Thyroid gland (tissue), 4 donors: Measurements from ENCODE around the gene B4GALT3. TPM values are rescaled to one million over a fixed set of nuclear protein-coding genes. Genes with fewer than 3 reads are reported as not detected.
A peak's percentile ranks its signal among the peaks of the same experiment; 100 is the strongest.

ENCODE experiments used
- DNase-seq, 2 donors: peaks; one replicate each; pipeline ENCODE4 v3.0.0-alpha.2; 2019
- H3K27ac ChIP-seq, 3 donors: fragments of 200-600 bp; sonication (generic); 1 replicate in 2 of 3; 2 replicates in 1 of 3; pipeline ENCODE4 v1.5.1; 2016 to 2019; ENCODE audit warnings: mild to moderate bottlenecking in 1 of 3, moderate library complexity in 1 of 3
- H3K27me3 ChIP-seq: fragments of 200-600 bp; sonication (generic); one replicate; pipeline ENCODE4 v1.5.1; 2019
- H3K36me3 ChIP-seq, 2 donors: fragments of 200-600 bp; sonication (generic); one replicate each; pipeline ENCODE4 v1.5.1; 2016 to 2019
- H3K4me1 ChIP-seq, 2 donors: fragments of 200-600 bp; sonication (generic); one replicate each; pipeline ENCODE4 v1.5.1; 2017 to 2019
- H3K4me3 ChIP-seq, 3 donors: fragments of 200-600 bp; sonication (generic); replicated peaks in 1 of 3; 1 replicate in 2 of 3; 2 replicates in 1 of 3; pipeline ENCODE4 v1.5.1; 2016; ENCODE audit warnings: mild to moderate bottlenecking in 1 of 3
- H3K9me3 ChIP-seq: fragments of 200-600 bp; sonication (generic); one replicate; pipeline ENCODE4 v1.5.1; 2017
- CTCF ChIP-seq, 6 experiments: fragments of 200-600 bp in 3 of 6; fragments of 450-650 bp in 3 of 6; sonication (generic) in 3 of 6; IDR thresholded peaks; one replicate each; pipeline ENCODE4 v1.5.1; 2016 to 2019; ENCODE audit warnings: antibody characterized with exemption in 6 of 6, mild to moderate bottlenecking in 2 of 6, inconsistent platforms in 1 of 6, moderate library complexity in 1 of 6
- POLR2A ChIP-seq, 2 donors: fragments of 450-650 bp; IDR thresholded peaks; one replicate each; pipeline ENCODE4 v1.6.1; 2017; ENCODE audit warnings: antibody characterized with exemption in 2 of 2, mild to moderate bottlenecking in 2 of 2, moderate library complexity in 1 of 2
- WGBS, 2 donors: methylation state at CpG; one replicate each; pipeline ENCODE4 v1.1.5; 2017; 5-methylcytosine and 5-hydroxymethylcytosine counted together
- intact Hi-C: fragments of 100-400 bp; cut with DNase I; formaldehyde crosslinking; loops from one replicate; pipeline ENCODE4 v1.15.1; 2023
- total RNA-seq, 4 donors: library from RNA; depleted of rRNA; stranded (reverse); fragments of >200 nt; gene quantifications; one replicate each; pipeline ENCODE4 v1.2.3, GENCODE V29; 2016

B4GALT3 gene
- 10 to 100 TPM; 24.1 to 34.0 (median 29.2) TPM for total RNA-seq

GRCh38 chr1:161177112-161177935 lies at the start of gene B4GALT3:
Gene B4GALT3, minus strand, starts transcription at chr1:161177507. Its CDS starts 1,447 bp downstream, at chr1:161176060.
- Histone ChIP-seq H3K9me3 (no peaks in the 10 kb centered on the region), H3K36me3 (peaks cover 17 to 27% of the 10 kb centered on the region in 2 donors), H3K27me3 (no peaks in the 10 kb centered on the region), H3K4me3 (peak within 1 kb of the TSS; percentile 65 to 98 (median 85)), H3K4me1 (peaks cover 8 to 25% of the 10 kb centered on the region in 2 donors), H3K27ac (peak within 1 kb of the TSS; percentile 83 to 93 (median 91))
- intact Hi-C loops = loop anchor here (10.0 kb wide), 1 partner anchor 47 kb away; the partner anchor contains the start of genes APOA2 and TOMM40L
- WGBS, 2 donors = 5 to 6% methylated on average over 27 to 28 of the region's 50 CpGs
- peak; percentile 86 to 88 for DNase-seq
- peak in 2 of 6 experiments; percentile 12 to 28 for TF ChIP-seq CTCF (IDR thresholded peaks at IDR 0.05)
- TF ChIP-seq POLR2A (IDR thresholded peaks at IDR 0.05) = peak; percentile 63 to 69

- Histone ChIP-seq H3K4me3 (peak overlapping the region; percentile 12 to 66 (median 56)), H3K27ac (peak overlapping the region in 1 of 3 donors; percentile 53), H3K4me1 (peaks cover 16 to 19% of the 10 kb centered on the region in 2 donors), H3K36me3 (peaks cover 10 to 14% of the 10 kb centered on the region in 2 donors), H3K27me3 (no peaks in the 10 kb centered on the region), H3K9me3 (no peaks in the 10 kb centered on the region)
- 60 to 63% methylated on average over 3 of the region's 3 CpGs for WGBS, 2 donors
- no peak for TF ChIP-seq POLR2A (IDR thresholded peaks at IDR 0.05)
- no peak for TF ChIP-seq CTCF (IDR thresholded peaks at IDR 0.05)
- intact Hi-C loops = loop anchor here (5.0 to 10.0 kb wide), 3 partner anchors 52 to 156 kb away; partner anchors contain the start of genes B4GALT3 and MPZ
- DNase-seq = no peak
Observed at GRCh38 chr1:161226759-161227158, 49.5 kb upstream of the B4GALT3 start.

GRCh38 chr1:161226320-161226711 lies 49.0 kb upstream of the B4GALT3 start:
- Histone ChIP-seq H3K4me1 (peaks cover 16 to 19% of the 10 kb centered on the region in 2 donors), H3K4me3 (peak overlapping the region; percentile 12 to 66 (median 56)), H3K9me3 (no peaks in the 10 kb centered on the region), H3K27me3 (no peaks in the 10 kb centered on the region), H3K27ac (peak overlapping the region in 2 of 3 donors; percentile 49 to 53), H3K36me3 (peaks cover 10 to 14% of the 10 kb centered on the region in 2 donors)
- TF ChIP-seq POLR2A (IDR thresholded peaks at IDR 0.05) (no peak), CTCF (IDR thresholded peaks at IDR 0.05) (no peak)
- DNase-seq = no peak
- intact Hi-C loops = loop anchor here (5.0 to 10.0 kb wide), 3 partner anchors 52 to 156 kb away; partner anchors contain the start of genes B4GALT3 and MPZ
- WGBS, 2 donors = 6 to 7% methylated on average over 10 to 14 of the region's 15 CpGs

- H3K27me3 ChIP-seq = no peaks in the 10 kb centered on the region
- peak; percentile 90 to 94 for DNase-seq
- WGBS, 2 donors = 5 to 6% methylated on average over 16 of the region's 16 CpGs
- H3K4me1 ChIP-seq = peaks cover 16 to 19% of the 10 kb centered on the region in 2 donors
- TF ChIP-seq CTCF (IDR thresholded peaks at IDR 0.05) (peak in 5 of 6 experiments; percentile 12 to 55 (median 48)), POLR2A (IDR thresholded peaks at IDR 0.05) (peak in 1 of 2 donors; percentile 34)
- peak within 1 kb of the TSS; percentile 12 to 66 (median 56) for H3K4me3 ChIP-seq
- peaks cover 10 to 14% of the 10 kb centered on the region in 2 donors for H3K36me3 ChIP-seq
- intact Hi-C loops = loop anchor here (5.0 to 10.0 kb wide), 3 partner anchors 51 to 157 kb away; partner anchors contain the start of genes B4GALT3 and MPZ
- no peaks in the 10 kb centered on the region for H3K9me3 ChIP-seq
- peak within 1 kb of the TSS in 2 of 3 donors; percentile 49 to 53 for H3K27ac ChIP-seq
Observed at GRCh38 chr1:161225534-161226319, 48.4 kb upstream of the B4GALT3 start, which contains the start of gene TOMM40L. Gene TOMM40L, plus strand, starts transcription at chr1:161226060. Its CDS starts 430 bp downstream, at chr1:161226490.
